ENCODE measurements around the gene MAPKAP1.
"Not testable (repeated sequence)": the region's sequence is repeated elsewhere in the genome, so short reads cannot be mapped to it uniquely, and the experiment has no call there.

The MAPKAP1 gene

GRCh38 chr9:125404733-125405132 is 302.3 kb downstream of the MAPKAP1 start:
- no peak for DNase-seq

GRCh38 chr9:125400725-125401716 is 306.0 kb downstream of the MAPKAP1 start:
- no peak for DNase-seq

GRCh38 chr9:125400232-125400631 is 306.8 kb downstream of the MAPKAP1 start:
- not testable (repeated sequence) for DNase-seq

GRCh38 chr9:125399666-125400065 is 307.3 kb downstream of the MAPKAP1 start:
- DNase-seq, result no peak

GRCh38 chr9:125399165-125399564 is 307.8 kb downstream of the MAPKAP1 start:
- DNase-seq, result no peak

GRCh38 chr9:125398243-125398642 is 308.8 kb downstream of the MAPKAP1 start:
- DNase-seq, result no peak

- no peak for DNase-seq
These were observed 309.3 kb downstream of the MAPKAP1 start for GRCh38 chr9:125397736-125398135.

GRCh38 chr9:125396799-125397198 is 310.2 kb downstream of the MAPKAP1 start:
- no peak for DNase-seq

GRCh38 chr9:125393426-125393825 is 313.6 kb downstream of the MAPKAP1 start:
- no peak for DNase-seq

- no peak for DNase-seq
These were observed 315.3 kb downstream of the MAPKAP1 start for GRCh38 chr9:125391704-125392103.

- DNase-seq, result no peak
These were observed 318.0 kb downstream of the MAPKAP1 start for GRCh38 chr9:125388978-125389377.

GRCh38 chr9:125387861-125388524 is 319.0 kb downstream of the MAPKAP1 start:
- no peak for DNase-seq
